Activated naive CD8-positive, alpha-beta T cell (primary cell): ENCODE measurements around the gene GP1BA.
"Not testable (repeated sequence)": the region's sequence is repeated elsewhere in the genome, so short reads cannot be mapped to it uniquely, and the experiment has no call there.

ENCODE experiments used
- H3K27ac Mint-ChIP-seq: one replicate; pipeline ENCODE4 v1.8.0; 2021; ENCODE audit warnings: mixed read lengths
- H3K27me3 Mint-ChIP-seq: one replicate; pipeline ENCODE4 v1.8.0; 2021; ENCODE audit warnings: mixed read lengths
- H3K36me3 Mint-ChIP-seq: one replicate; pipeline ENCODE4 v1.8.0; 2021; ENCODE audit warnings: mixed read lengths
- H3K4me1 Mint-ChIP-seq: one replicate; pipeline ENCODE4 v1.8.0; 2021; ENCODE audit warnings: low read depth, mixed read lengths
- H3K4me3 Mint-ChIP-seq: one replicate; pipeline ENCODE4 v1.8.0; 2021; ENCODE audit warnings: mild to moderate bottlenecking, mixed read lengths
- H3K9me3 Mint-ChIP-seq: one replicate; pipeline ENCODE4 v1.8.0; 2021; ENCODE audit warnings: low read depth, mixed read lengths

Gene GP1BA

DNA sequence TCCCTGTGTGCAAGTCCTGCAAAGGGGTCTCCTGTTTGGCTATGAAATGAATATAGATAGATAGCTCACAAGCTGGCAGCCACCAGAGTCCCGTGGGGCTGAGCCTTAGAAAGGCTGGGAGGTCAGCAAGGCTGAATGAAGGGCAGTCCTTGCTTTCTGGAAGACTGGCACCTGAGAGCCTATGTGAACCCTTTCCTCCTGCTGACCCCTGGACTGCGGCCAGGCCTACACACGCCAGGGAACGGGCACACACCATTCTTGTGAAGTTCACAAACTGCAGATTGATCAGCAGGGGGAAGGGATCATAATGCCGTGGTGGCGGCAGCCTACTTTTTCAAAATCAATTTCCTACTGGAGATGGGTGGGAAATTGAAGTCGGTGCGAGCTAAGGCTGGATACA, 33.7 kb upstream of the GP1BA start:
- no peaks in the 10 kb centered on the region for H3K36me3 Mint-ChIP-seq
- H3K4me3 Mint-ChIP-seq: peak overlapping the region; percentile 75
- no peaks in the 10 kb centered on the region for H3K27me3 Mint-ChIP-seq
- H3K9me3 Mint-ChIP-seq: no peaks in the 10 kb centered on the region
- peaks cover 30% of the 10 kb centered on the region for H3K4me1 Mint-ChIP-seq
- no peak overlapping the region for H3K27ac Mint-ChIP-seq

DNA sequence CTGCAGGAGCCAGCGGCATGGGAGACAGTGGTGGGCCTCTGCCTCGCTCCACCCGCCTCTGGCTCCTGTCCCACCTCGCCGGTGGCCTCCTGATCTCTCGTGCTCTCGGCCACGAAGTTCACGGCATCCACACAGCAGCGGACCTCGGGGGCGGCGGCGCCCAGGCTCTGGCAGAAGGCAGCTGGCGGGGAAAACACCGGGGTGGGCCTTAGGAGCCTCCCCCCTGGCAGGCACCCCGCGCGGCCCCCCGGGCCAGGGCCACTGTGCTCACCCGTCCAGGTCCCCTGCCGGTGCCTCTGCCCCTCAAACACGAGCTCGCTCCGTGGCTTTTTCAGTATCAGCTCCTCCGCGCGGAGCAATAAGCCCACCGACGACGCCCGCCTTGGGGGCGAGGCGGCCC, 33.1 kb upstream of the GP1BA start:
- no peak overlapping the region for H3K27ac Mint-ChIP-seq
- peak overlapping the region; percentile 93 for H3K4me3 Mint-ChIP-seq
- H3K27me3 Mint-ChIP-seq: no peaks in the 10 kb centered on the region
- peaks cover 34% of the 10 kb centered on the region for H3K4me1 Mint-ChIP-seq
- no peaks in the 10 kb centered on the region for H3K36me3 Mint-ChIP-seq
- no peaks in the 10 kb centered on the region for H3K9me3 Mint-ChIP-seq

DNA sequence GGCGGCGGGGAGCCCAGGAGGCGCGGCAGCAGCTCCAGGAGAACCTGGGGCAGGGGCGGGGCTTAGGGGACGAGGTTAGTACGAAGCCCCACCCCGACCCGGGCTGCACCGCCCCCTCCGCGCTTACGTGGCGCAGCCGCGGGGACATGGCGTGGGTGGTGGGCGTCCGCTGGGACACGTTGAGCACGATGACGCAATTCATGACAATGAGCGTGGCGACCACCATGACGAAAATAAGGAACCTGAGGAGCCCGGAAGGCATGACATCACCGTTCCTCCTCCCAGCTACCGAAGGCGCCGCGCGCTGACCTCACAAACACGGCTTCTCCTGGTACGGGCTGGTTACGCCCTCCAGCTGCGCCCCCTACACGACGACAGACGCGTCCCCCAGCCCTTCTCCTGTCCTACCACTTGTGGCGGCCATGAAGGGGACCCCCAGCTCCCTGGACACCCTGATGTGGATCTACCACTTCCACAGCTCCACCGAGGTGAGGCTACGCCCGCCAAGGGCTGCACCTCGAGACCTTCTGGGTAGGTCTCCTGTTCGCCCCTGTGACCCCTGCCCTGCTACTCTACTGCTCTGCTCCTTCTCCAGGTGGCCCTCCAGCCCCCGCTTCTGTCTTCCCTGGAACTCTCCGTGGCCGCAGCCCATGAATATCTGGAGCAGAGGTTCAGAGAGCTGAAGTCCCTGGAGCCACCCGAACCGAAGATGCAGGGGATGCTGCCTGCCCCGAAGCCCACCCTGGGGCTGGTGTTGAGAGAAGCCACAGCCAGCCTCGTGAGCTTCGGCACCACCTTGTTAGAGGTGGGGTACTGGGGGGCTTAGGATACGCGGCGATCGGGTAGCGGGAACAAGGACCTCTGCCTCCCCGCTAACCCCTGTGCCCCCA, 32.5 kb upstream of the GP1BA start, which contains the start of gene C17orf107:
Gene C17orf107, plus strand, starts transcription at position 196 of the 890 bp plus-strand sequence. Its CDS starts 227 bp downstream, at position 423.
- no peaks in the 10 kb centered on the region for H3K36me3 Mint-ChIP-seq
- peaks cover 35% of the 10 kb centered on the region for H3K4me1 Mint-ChIP-seq

DNA sequence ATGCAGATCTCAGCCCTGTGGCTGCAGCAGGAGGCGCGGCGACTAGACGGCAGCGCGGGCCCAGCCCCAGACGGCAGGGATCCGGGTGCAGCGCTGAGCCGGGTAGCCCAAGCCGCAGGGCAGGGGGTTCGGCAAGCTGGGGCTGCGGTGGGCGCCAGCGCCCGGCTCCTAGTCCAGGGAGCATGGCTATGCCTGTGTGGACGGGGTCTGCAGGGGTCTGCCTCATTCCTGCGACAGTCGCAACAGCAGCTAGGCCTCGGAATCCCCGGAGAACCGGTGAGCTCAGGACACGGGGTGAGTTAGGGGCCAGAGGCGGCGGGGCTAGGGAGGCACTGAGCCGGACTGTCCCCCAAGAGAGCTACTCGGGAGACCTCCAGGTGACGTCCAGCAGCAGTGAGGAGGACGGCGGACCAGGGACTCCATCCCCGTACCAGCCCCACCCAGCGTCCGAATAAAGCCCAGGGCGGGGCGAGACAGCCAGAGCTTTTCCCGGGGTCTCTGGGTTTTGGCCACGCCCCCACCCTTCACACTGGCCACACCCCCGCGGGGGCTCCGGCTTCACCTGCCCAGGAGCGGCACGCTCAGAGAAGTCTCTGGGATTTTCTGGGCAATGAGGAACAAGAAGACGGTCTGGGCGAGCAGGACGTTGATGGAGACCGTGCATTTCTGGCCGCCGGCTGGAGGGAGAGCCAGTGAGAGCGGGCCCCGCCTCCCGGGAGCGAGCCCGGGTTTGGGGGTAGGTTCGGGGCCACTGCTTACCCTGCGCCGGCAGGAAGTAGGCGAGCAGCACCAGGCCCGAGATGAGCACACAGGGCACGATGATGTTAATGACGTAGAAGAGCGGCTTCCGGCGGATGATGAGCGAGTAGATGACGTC, 31.6 kb upstream of the GP1BA start:
- Mint-ChIP-seq H3K4me1 (peaks cover 36% of the 10 kb centered on the region), H3K27me3 (no peaks in the 10 kb centered on the region), H3K9me3 (no peaks in the 10 kb centered on the region), H3K4me3 (peak overlapping the region; percentile 93), H3K27ac (no peak overlapping the region), H3K36me3 (no peaks in the 10 kb centered on the region)

More for the DNA sequence above, 32.5 kb upstream of the GP1BA start, which contains the start of gene C17orf107:
- Mint-ChIP-seq H3K9me3 (no peaks in the 10 kb centered on the region), H3K27me3 (no peaks in the 10 kb centered on the region), H3K4me3 (peak within 1 kb of the TSS; percentile 93), H3K27ac (peak within 1 kb of the TSS; percentile 92)

DNA sequence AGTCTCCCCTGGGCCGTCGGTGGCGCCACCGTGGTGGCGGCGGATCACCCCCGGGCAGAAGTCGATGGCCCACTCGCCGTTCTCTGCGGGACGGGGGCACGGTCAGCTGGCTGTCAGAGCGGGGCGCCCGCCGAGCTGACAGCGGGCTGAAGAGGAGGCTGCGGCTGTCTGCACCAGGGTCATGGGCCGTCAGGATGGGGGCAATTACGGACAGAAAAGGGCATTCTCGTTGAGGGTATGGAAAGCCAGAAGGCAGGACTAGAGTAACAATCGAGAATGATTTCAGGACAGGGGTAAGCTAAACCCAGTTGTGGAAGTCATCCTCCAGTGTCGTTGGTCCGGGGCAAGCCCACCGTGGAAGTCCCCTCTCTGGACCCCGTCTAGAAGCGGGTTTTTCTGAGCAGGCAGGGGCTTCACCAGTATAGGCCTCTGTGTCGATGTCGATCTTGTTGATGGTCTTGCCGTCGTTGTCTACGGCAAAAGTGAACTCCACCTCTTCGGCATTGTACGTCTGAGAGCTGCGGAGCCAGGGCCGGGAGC, 30.9 kb upstream of the GP1BA start:
- Mint-ChIP-seq H3K4me3 (peak overlapping the region; percentile 93), H3K4me1 (peaks cover 36% of the 10 kb centered on the region), H3K36me3 (no peaks in the 10 kb centered on the region), H3K9me3 (no peaks in the 10 kb centered on the region), H3K27me3 (no peaks in the 10 kb centered on the region), H3K27ac (no peak overlapping the region)

DNA sequence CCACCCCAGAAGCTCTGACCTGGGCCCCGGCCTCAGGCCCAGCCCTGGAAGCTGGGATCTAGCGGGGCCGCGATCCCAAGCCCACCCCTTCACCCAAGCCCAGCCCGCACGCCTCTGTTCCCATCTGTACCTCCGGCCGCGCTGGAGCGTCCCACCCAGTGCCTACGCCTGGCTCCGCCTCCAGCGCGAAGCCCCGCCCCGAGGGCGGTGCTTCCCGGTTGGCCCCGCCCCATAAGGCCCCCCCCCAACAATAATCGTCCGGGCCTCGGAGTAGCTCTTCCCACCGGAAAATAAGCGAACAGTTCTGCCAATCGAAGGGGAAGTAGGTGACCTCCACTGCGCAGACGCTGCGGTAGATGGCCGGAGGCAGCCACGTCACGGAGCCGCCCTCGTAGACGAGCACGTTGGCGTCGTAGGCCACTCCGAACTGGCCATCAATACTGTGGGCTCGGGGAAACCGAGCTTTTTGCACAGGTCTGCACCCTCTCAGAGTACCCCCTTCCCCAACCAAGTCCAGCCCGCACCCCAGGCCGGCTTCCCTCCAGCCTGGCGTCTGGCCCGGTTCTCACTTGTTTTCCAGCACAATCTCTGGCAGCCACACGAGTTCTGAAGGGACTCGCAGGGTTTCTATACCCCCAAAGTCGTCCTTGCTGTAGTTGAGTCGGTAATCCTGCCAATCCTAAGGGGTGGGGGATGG, 30.3 kb upstream of the GP1BA start:
- peaks cover 36% of the 10 kb centered on the region for H3K4me1 Mint-ChIP-seq
- peak overlapping the region; percentile 93 for H3K4me3 Mint-ChIP-seq
- H3K9me3 Mint-ChIP-seq: no peaks in the 10 kb centered on the region
- H3K36me3 Mint-ChIP-seq: no peaks in the 10 kb centered on the region
- no peaks in the 10 kb centered on the region for H3K27me3 Mint-ChIP-seq
- peak overlapping the region; percentile 10 for H3K27ac Mint-ChIP-seq

DNA sequence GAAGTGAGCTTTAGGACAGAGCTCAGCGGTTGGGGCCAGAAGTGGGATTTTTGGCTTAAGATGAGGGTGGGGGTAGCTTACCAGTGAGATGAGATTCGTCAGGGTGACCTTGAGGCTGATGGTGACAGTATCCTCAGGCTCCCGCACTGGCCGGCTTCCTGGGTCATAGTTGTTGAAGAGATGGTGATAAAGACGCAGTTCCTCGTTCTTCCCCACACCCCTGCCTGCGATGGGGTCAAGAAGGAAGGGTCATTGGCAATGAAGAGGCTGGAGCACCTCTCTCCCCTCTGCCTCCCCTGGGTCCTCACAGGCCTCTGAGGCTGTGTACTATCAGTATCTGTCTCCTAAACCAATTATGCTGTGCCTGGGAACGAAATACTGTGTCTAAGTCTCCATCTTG, 29.5 kb upstream of the GP1BA start:
- peaks cover 36% of the 10 kb centered on the region for H3K4me1 Mint-ChIP-seq
- no peaks in the 10 kb centered on the region for H3K9me3 Mint-ChIP-seq
- H3K4me3 Mint-ChIP-seq: peak overlapping the region; percentile 46
- H3K36me3 Mint-ChIP-seq: no peaks in the 10 kb centered on the region
- peak overlapping the region; percentile 24 for H3K27ac Mint-ChIP-seq
- no peaks in the 10 kb centered on the region for H3K27me3 Mint-ChIP-seq

DNA sequence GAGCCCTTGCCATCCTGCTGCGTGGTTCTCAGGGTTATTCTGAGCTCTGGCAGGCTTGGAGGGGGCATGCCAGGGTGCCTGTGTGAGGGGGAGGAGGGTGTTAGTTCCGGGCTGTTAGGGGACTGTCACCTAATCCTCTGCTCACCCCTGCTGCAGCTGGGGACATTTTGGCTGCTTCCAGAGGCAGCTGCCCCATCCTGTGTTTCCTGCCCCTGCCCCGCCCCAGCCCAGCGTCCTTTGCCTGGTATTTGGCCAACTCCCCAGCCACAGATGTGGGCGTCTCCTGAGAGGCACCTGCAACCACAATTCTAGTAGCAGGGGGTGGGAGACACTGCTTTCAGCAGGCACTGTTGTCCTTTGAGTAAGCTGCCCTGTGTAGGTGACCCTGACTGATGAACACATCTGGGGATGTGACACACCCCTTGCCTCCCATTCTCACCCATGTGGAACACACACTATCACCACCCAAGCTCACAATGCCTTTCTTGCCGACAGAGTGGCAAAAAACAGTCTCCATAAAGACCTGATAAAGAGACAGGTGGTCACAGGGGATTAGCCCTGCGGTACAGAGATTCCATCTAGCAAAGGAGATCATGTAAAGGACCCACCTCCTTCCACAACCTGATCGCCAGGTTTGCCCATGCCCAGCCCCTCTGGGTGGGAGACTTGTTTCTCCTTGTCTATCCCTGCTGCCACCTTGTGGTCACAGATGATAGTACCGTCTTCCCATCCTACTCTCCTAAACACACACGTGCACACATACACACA, 28.8 kb upstream of the GP1BA start, which contains the start of gene CHRNE:
Gene CHRNE, minus strand, starts transcription at position 48 of the 768 bp plus-strand sequence. Its CDS starts 35 bp downstream, at position 13.
- peak within 1 kb of the TSS; percentile 24 for H3K27ac Mint-ChIP-seq
- no peaks in the 10 kb centered on the region for H3K36me3 Mint-ChIP-seq
- H3K27me3 Mint-ChIP-seq: no peaks in the 10 kb centered on the region
- H3K4me1 Mint-ChIP-seq: peaks cover 34% of the 10 kb centered on the region
- peak within 1 kb of the TSS; percentile 68 for H3K4me3 Mint-ChIP-seq
- no peaks in the 10 kb centered on the region for H3K9me3 Mint-ChIP-seq

DNA sequence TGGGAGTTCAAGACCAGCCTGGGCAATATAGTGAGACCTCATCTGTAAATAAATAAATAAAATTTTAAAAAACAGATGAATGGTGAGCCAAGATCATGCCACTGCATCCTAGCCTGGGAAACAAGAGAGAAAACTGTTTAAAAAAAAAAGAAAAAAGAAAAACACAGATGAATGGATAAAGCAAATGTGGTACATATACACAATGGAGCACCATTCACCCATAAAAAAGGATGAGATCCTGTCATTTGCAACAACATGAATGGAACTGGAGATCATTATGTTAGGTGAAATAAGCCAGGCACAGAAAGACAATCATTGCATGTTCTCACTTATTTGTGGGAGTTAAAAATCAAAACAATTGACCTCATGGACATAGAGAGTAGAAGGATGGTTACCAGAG, 25.4 kb upstream of the GP1BA start:
- H3K9me3 Mint-ChIP-seq, H3K4me3 Mint-ChIP-seq, H3K27me3 Mint-ChIP-seq, H3K36me3 Mint-ChIP-seq, H3K27ac Mint-ChIP-seq: not testable (repeated sequence)
- peaks cover 22% of the 10 kb centered on the region for H3K4me1 Mint-ChIP-seq

DNA sequence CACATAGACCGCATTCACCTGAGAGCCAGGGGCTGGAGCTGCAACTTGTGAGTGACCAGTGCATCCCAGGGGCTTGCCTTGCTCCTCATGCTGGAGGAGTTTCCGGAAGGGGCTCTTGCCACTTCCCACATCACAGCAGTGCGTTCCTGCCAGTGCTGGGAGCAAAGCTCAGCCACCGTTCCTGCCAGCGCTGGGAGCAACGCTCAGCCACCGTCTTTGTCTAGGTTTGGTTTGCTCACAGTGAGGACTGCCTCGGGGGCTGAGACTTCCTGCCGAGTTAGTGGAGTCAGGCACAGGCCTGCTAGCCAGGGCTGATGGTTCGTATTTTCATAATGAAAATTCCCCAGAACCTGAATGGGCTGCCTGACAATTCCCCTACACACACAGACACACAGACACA, 23.8 kb upstream of the GP1BA start:
- Mint-ChIP-seq H3K9me3 (no peaks in the 10 kb centered on the region), H3K36me3 (no peaks in the 10 kb centered on the region), H3K27ac (no peak overlapping the region), H3K4me3 (no peak overlapping the region), H3K4me1 (peaks cover 9% of the 10 kb centered on the region), H3K27me3 (no peaks in the 10 kb centered on the region)

DNA sequence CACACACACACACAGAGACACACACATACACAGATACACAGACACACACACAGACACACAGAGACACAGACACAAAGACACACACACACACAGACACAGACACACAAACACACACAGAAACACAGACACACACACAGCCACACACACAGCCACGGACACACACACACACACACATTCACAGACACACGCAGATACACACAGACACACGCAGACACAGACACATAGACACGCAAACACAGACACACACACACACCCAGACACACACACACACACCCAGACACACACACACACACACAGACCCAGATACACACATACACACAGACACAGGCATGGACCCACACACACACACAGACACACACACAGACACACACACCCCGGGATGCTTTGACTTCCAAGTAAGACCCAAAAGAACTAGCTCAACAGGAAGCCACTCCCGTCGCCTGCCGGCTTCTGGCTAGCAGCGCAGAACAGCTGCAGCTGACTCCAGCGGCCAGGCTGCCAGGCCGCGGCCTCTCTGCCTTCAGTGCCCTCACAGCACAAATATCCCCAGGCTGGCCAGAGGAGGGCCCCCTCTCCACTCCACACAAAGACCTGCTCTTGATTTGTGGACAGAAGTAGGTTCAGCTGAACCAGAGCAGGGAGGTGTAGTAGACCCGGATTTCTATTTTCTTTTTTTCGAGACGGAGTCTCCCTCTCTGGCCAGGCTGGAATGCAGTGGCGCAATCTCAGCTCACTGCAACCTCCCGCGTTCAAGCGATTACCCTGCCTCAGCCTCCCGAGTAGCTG, 23.2 kb upstream of the GP1BA start:
- H3K9me3 Mint-ChIP-seq: no peaks in the 10 kb centered on the region
- no peaks in the 10 kb centered on the region for H3K27me3 Mint-ChIP-seq
- H3K4me3 Mint-ChIP-seq: no peak overlapping the region
- H3K36me3 Mint-ChIP-seq: no peaks in the 10 kb centered on the region
- H3K4me1 Mint-ChIP-seq: peaks cover 5% of the 10 kb centered on the region
- H3K27ac Mint-ChIP-seq: no peak overlapping the region

DNA sequence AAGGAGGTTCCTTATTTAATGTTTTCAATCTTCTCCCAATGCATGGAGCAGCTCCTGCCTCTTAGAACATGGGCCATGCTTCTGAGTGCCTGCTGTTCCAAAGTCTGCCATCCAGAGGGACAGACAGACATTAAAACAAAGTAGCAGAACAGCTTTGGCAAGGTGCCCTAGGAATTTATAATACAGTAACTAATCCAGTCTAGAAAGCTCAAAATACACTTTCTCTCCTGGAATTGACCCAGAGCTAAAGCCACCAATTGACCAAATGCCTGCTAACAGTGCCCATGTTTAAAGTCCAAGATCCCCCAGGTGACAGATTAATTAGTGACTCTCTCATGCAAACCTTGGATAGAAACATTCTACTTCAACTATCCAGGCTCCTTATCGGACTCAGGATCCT, 18.1 kb upstream of the GP1BA start:
- Mint-ChIP-seq H3K9me3 (no peaks in the 10 kb centered on the region), H3K27ac (no peak overlapping the region), H3K4me1 (peaks cover 2% of the 10 kb centered on the region), H3K4me3 (no peak overlapping the region), H3K36me3 (no peaks in the 10 kb centered on the region), H3K27me3 (no peaks in the 10 kb centered on the region)

DNA sequence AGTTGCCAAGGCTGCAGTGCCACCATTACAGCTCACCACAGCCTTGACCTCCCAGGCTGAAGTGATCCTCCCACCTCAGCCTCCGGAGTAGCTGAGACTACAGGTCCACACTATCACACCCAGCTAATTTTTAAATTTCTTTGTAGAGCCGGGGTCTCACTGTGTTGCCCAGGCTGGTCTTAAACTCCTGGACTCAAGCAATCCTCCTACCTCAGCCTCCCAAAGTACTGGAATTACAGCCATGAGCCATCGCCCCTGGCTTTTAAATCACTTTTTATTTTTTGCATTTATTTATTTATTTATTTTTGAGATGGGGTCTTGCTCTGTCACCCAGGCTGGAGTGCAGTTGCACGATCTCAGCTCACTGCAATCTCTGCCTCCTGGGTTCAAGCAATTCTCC, 17.5 kb upstream of the GP1BA start:
- H3K4me1 Mint-ChIP-seq, H3K27me3 Mint-ChIP-seq, H3K4me3 Mint-ChIP-seq, H3K27ac Mint-ChIP-seq, H3K36me3 Mint-ChIP-seq, H3K9me3 Mint-ChIP-seq: not testable (repeated sequence)
